ENCODE results near the gene MDM4.
"Not testable (repeated sequence)": the region's sequence is repeated elsewhere in the genome, so short reads cannot be mapped to it uniquely, and the experiment has no call there.

MDM4 gene

GRCh38 chr1:204563780-204564179 lies 47.6 kb downstream of the MDM4 start:
- DNase-seq = no peak

DNA sequence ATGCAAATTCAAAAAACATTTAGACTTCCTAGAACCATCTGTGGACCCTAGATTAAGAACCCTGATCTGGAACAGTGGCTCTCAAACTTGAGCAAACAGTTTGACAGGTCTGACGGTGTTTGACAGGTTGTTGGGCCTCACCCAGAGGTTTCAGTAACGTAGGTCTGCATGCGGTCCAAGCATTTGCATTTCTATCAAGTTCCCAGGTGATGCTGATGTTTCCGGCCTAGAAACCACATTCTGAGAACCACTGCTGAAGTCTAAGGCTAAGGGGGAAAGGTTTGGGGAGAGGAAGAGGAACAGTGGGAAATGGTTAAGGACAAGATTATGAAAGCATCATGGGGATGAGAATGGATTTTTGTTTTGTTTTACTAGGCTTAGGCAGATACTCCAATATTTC lies 48.6 kb downstream of the MDM4 start:
- DNase-seq = peak; percentile 51

DNA sequence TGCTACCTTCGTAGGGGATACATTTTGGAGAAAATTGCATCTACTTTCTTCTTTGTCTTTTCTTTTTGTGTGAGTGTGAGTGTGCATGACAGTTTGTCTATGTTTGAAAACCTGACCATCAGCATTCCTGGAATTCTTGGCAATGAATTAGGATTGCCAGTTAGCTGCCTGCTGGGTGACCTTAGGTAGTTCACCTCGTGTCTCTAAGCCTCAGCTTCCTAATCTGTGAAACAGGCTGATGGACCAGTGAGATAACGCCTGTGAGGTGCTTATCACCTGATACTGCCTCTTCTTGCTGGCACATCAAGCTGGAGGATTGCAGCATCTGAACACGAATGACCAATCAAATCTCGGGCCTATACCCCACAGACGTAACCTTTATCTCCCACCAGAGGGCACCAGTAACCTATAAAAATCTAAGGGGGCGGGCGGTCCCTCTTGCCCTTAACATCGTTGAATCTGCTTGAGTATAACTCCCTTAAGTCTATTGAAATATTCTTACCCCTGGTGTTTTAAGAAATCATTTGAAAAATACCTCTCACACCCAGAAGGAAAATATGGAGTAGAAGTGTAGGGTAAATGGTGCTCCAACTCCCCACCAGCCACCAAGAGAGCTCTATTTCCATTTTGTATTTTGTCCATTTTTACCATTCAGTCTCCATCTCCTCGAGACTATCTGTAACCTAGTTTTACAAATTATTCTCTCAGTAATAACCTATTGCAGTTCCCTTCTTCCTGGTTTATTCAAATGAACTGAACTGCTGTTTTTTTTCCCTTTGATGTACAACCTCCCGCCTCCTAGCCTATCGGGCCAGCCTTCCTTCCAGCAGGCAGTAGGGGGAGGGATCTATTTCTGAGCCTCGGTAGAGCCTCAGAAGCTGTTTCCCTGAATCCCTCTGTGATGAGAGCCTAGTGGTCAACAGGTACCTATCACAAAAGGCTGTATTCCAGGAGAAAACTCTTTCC lies 49.7 kb downstream of the MDM4 start:
- DNase-seq = peak; percentile 68

DNA sequence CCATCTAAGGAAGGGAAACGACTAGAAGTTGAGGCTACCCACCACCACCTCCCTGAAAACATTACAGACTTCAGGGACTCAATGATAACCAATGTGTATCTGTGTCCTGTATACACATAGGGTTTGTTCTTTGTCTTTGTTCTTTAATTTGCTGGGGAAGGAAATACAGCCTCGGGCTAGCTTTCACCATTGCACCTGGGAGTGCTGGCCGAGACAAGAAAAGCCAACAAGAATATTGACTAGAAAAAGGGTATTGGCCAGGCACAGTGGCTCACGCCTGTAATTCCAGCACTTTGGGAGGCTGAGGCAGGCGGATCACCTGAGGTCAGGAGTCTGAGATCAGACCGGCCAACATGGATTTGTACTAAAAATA lies 50.4 kb downstream of the MDM4 start:
- no peak for DNase-seq

GRCh38 chr1:204567071-204567470 lies 50.9 kb downstream of the MDM4 start:
- DNase-seq = no peak

GRCh38 chr1:204568576-204569315 lies 52.5 kb downstream of the MDM4 start:
- no peak for DNase-seq

GRCh38 chr1:204569478-204569877 lies 53.3 kb downstream of the MDM4 start:
- no peak for DNase-seq

- DNase-seq = not testable (repeated sequence)
Measured at GRCh38 chr1:204570021-204570420, 53.8 kb downstream of the MDM4 start.

- no peak for DNase-seq
Measured at GRCh38 chr1:204571128-204571527, 54.9 kb downstream of the MDM4 start.

GRCh38 chr1:204571631-204572030 lies 55.4 kb downstream of the MDM4 start:
- no peak for DNase-seq

DNA sequence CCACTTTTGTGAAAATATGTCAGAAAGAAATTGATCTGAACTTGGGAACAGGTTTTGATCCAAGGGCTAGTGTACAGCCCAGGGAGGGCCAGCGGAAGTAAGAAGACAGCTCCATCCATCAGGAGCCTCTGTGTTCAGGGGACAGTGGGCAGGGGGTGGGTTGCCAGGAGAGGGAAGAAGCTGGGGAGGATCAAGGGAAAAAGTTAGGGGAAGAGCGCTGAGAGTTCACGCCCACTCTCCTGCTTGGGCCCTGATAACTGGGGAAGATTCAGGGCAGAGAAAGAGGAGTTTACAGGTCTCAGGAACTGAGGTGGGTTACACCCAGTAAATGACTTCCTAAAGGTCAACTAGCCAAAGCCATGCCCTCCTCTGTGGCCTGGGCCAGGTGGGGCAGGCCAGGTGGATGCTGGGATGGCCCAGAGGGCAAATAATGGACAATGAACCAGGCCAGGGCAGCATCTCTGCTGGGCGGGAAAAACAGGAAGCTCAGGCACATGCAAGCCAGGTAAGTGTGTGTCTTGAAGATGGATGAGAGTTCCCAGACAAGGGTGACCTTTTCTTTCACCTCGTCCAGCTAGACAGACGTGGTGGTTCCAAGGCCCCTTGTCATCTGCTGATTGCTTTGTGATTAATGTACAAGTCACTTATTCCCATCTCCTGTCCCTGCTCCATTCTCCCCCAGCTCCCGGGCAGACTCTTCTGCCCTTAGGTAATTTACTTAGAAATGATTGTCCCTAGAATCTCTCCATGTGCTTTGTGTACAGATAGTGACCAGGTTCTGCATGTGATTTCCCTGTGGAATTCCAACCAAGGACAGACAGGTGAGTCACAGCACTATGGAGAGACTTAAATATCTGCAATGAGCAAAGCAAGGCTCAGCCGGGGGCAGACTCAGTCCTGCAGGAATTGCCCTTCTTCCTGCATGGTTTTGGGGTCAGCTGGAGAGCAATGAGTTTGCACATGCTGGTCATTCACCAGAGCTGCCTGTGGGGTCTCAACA lies 57.0 kb downstream of the MDM4 start:
- no peak for DNase-seq

- no peak for DNase-seq
Measured at GRCh38 chr1:204574016-204574864, 58.0 kb downstream of the MDM4 start.

- DNase-seq = no peak
Measured at GRCh38 chr1:204574865-204575163, 58.6 kb downstream of the MDM4 start.

- no peak for DNase-seq
Measured at GRCh38 chr1:204575221-204576190, 59.3 kb downstream of the MDM4 start.

DNA sequence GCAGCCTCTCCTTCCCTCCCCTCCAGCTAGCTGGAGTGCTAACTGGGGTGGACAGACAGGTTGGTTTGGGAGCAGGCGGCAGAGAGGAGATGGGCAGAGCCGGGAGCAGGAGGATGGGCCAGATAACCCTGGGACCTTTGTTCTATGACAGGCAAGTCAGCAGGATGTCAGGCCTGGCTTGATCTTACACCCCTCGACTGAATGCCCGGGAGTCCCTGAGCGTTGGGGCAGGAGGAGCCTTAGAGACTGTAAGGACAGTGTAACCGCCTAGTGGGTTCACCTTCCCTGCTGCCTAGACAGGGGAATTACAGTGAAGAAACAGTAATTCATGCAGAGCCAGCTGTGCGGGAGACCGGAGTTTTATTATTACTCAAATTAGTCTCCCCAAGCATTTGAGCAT lies 60.2 kb downstream of the MDM4 start:
- no peak for DNase-seq

- no peak for DNase-seq
Measured at GRCh38 chr1:204577794-204578478, 61.7 kb downstream of the MDM4 start.

- no peak for DNase-seq
Measured at GRCh38 chr1:204578867-204579664, 62.9 kb downstream of the MDM4 start.

DNA sequence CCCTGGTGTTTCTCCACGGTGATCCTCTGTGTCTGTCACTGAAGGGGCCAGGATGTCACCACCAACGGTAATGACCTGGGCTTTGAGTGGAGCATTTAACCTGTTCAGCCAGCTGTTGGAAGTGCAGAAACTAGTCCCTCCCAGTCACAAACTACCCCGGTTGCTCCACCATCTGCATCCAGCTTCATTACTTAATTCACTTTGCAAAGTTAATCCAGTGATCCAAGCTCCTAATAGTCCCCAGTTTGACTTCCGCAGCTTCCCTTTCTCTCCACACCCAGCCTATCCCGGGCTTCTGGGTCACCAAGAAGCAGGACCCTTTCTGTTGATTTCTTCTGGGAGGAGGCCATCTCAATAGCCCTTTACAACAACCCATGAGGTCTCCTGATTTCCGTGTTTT lies 63.5 kb downstream of the MDM4 start:
- no peak for DNase-seq

- no peak for DNase-seq
Measured at GRCh38 chr1:204580862-204581261, 64.7 kb downstream of the MDM4 start.
